Measurements from ENCODE around the gene DDTL.
"Not testable (repeated sequence)": the region's sequence is repeated elsewhere in the genome, so short reads cannot be mapped to it uniquely, and the experiment has no call there.

- TF ChIP-seq POLR2AphosphoS5, POLR2A (IDR thresholded peaks at IDR 0.05; ENCODE audit: low read depth, low read length): not testable (repeated sequence)
These were observed 8.2 kb downstream of the DDTL start for GRCh38 chr22:23974836-23975352.
